Tibial nerve (tissue), 4 donors: Measurements from ENCODE around the gene AAMP. TPM values are rescaled to one million over a fixed set of nuclear protein-coding genes. Genes with fewer than 3 reads are reported as not detected.

ENCODE experiments used
- DNase-seq, 2 donors: peaks; one replicate each; pipeline ENCODE4 v3.0.0-alpha.2; 2019; ENCODE audit warnings: low spot score in 2 of 2
- H3K27ac ChIP-seq, 4 donors: fragments of 200-600 bp; sonication (generic) in 3 of 4; one replicate each; pipeline ENCODE4 v1.5.1; 2017 to 2019; ENCODE audit warnings: mild to moderate bottlenecking in 1 of 4
- H3K27me3 ChIP-seq, 2 donors: fragments of 200-600 bp; sonication (generic) in 1 of 2; one replicate each; pipeline versions ENCODE4 v1.5.1 to v1.6.0; 2017 to 2019
- H3K36me3 ChIP-seq, 3 donors: fragments of 200-600 bp; sonication (generic); one replicate each; pipeline ENCODE4 v1.5.1; 2018 to 2019
- H3K4me1 ChIP-seq, 4 donors: fragments of 200-600 bp; sonication (generic) in 3 of 4; one replicate each; pipeline ENCODE4 v1.5.1; 2017 to 2019
- H3K4me3 ChIP-seq, 4 donors: fragments of 200-600 bp; sonication (generic) in 3 of 4; one replicate each; pipeline ENCODE4 v1.5.1; 2017 to 2019; ENCODE audit warnings: mild to moderate bottlenecking in 1 of 4, moderate library complexity in 1 of 4
- H3K9me3 ChIP-seq, 4 donors: fragments of 200-600 bp; sonication (generic) in 3 of 4; one replicate each; pipeline ENCODE4 v1.5.1; 2017 to 2019
- EP300 ChIP-seq, 2 donors: sonication (generic); formaldehyde crosslinking; IDR thresholded peaks; one replicate each; pipeline ENCODE4 v1.6.1; 2017; ENCODE audit warnings: antibody characterized with exemption in 2 of 2, mild to moderate bottlenecking in 1 of 2
- POLR2A ChIP-seq, 2 donors: fragments of 450-650 bp; IDR thresholded peaks; one replicate each; pipeline ENCODE4 v1.6.1; 2017; ENCODE audit warnings: antibody characterized with exemption in 2 of 2, mild to moderate bottlenecking in 2 of 2, moderate library complexity in 2 of 2
- WGBS, 2 donors: methylation state at CpG; one replicate each; pipeline ENCODE4 v1.1.5; 2018; 5-methylcytosine and 5-hydroxymethylcytosine counted together
- total RNA-seq, 4 donors: library from RNA; depleted of rRNA; stranded (reverse); fragments of >200 nt; gene quantifications; one replicate each; pipeline ENCODE4 v1.1.0, GENCODE V29; 2016
- TF ChIP-seq, protein P1 (sequence below), 5 experiments: fragments of 200-600 bp in 3 of 5; fragments of 450-650 bp in 2 of 5; sonication (generic) in 3 of 5; IDR thresholded peaks; one replicate each; pipeline ENCODE4 v1.5.1; 2016 to 2019; ENCODE audit warnings: antibody characterized with exemption in 5 of 5, mild to moderate bottlenecking in 3 of 5, moderate library complexity in 2 of 5

The AAMP gene
- total RNA-seq, 4 donors from 2014 or later, result 111 to 179 (median 143) TPM

DNA sequence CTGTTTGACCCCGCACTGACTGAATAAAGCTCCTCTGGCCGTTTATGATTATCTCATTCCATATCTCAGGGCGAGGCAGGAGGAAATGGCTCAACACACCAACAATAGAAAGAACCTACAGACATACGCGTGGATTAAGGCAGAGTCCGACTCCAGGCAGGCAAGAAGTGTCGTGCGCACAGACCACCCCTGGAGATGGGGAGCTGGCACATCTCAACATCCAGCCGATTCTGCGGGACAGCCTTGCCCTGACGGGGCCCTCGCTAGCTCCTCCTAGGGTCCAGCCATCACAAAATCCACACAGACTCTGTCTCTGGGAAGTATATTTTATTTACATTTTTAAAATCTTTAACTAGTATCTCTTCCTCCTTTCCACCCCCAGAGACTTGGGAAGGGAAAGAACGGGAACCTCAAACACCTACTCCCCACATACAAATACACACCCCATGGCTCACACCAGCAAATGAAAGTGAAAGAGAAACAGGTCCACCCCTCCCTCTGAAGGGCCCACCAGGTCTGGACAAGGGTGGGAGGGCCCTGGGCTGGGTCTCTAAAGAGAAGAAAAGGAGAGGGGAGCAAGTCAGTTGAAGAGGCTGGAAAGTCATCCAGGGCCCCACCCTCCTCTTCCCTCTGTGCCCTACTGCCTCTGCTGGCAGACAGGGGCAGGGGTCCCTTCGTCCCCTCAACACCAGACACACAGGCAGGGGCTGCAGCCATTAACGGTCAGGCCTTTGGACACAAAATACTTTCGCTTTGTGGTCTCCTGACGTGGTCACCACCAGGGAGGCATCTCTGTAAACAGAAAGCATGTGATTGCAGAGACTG lies 5.9 kb downstream of the AAMP start:
- Histone ChIP-seq H3K36me3 (peaks cover 0 to 57% (median 5%) of the 10 kb centered on the region in 3 donors), H3K27ac (peak overlapping the region in 1 of 4 donors; percentile 31), H3K4me3 (no peak overlapping the region), H3K4me1 (peaks cover 3 to 71% (median 44%) of the 10 kb centered on the region in 4 donors), H3K27me3 (no peaks in the 10 kb centered on the region), H3K9me3 (no peaks in the 10 kb centered on the region)
- WGBS, 2 donors, result 70 to 76% methylated on average over 17 of the region's 17 CpGs
- TF ChIP-seq POLR2A (IDR thresholded peaks at IDR 0.05) (no peak), EP300 (IDR thresholded peaks at IDR 0.05) (no peak)
- TF ChIP-seq, protein P1, sequence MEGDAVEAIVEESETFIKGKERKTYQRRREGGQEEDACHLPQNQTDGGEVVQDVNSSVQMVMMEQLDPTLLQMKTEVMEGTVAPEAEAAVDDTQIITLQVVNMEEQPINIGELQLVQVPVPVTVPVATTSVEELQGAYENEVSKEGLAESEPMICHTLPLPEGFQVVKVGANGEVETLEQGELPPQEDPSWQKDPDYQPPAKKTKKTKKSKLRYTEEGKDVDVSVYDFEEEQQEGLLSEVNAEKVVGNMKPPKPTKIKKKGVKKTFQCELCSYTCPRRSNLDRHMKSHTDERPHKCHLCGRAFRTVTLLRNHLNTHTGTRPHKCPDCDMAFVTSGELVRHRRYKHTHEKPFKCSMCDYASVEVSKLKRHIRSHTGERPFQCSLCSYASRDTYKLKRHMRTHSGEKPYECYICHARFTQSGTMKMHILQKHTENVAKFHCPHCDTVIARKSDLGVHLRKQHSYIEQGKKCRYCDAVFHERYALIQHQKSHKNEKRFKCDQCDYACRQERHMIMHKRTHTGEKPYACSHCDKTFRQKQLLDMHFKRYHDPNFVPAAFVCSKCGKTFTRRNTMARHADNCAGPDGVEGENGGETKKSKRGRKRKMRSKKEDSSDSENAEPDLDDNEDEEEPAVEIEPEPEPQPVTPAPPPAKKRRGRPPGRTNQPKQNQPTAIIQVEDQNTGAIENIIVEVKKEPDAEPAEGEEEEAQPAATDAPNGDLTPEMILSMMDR (IDR thresholded peaks at IDR 0.05), result no peak
- peak in 1 of 2 donors; percentile 9 for DNase-seq

DNA sequence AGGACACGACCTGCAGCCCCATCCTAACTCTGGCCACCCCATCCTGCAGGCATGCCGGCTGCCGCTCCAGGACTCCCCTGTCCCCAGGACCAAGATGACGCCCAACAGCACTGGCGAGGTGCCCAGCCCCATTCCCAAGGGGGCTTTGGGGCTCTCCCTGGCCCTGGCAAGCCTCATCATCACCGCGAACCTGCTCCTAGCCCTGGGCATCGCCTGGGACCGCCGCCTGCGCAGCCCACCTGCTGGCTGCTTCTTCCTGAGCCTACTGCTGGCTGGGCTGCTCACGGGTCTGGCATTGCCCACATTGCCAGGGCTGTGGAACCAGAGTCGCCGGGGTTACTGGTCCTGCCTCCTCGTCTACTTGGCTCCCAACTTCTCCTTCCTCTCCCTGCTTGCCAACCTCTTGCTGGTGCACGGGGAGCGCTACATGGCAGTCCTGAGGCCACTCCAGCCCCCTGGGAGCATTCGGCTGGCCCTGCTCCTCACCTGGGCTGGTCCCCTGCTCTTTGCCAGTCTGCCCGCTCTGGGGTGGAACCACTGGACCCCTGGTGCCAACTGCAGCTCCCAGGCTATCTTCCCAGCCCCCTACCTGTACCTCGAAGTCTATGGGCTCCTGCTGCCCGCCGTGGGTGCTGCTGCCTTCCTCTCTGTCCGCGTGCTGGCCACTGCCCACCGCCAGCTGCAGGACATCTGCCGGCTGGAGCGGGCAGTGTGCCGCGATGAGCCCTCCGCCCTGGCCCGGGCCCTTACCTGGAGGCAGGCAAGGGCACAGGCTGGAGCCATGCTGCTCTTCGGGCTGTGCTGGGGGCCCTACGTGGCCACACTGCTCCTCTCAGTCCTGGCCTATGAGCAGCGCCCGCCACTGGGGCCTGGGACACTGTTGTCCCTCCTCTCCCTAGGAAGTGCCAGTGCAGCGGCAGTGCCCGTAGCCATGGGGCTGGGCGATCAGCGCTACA lies 7.0 kb downstream of the AAMP start:
- peak overlapping the region in 2 of 4 donors; percentile 81 for H3K27ac ChIP-seq
- no peak overlapping the region for H3K4me3 ChIP-seq
- WGBS, 2 donors, result 82 to 87% methylated on average over 28 to 35 of the region's 39 CpGs
- H3K4me1 ChIP-seq, result peaks cover 0 to 68% (median 48%) of the 10 kb centered on the region in 4 donors
- TF ChIP-seq POLR2A (IDR thresholded peaks at IDR 0.05), result no peak
- TF ChIP-seq EP300 (IDR thresholded peaks at IDR 0.05), result no peak
- TF ChIP-seq, protein P1 (IDR thresholded peaks at IDR 0.05), result no peak
- peak in 1 of 2 donors; percentile 20 for DNase-seq
- no peaks in the 10 kb centered on the region for H3K9me3 ChIP-seq
- H3K27me3 ChIP-seq, result no peaks in the 10 kb centered on the region
- H3K36me3 ChIP-seq, result peaks cover 0 to 54% (median 5%) of the 10 kb centered on the region in 3 donors

- peaks cover 0 to 66% (median 48%) of the 10 kb centered on the region in 4 donors for H3K4me1 ChIP-seq
- H3K9me3 ChIP-seq, result no peaks in the 10 kb centered on the region
- H3K36me3 ChIP-seq, result peaks cover 0 to 50% (median 5%) of the 10 kb centered on the region in 3 donors
- WGBS, 2 donors, result 68 to 74% methylated on average over 6 of the region's 6 CpGs
- TF ChIP-seq POLR2A (IDR thresholded peaks at IDR 0.05) (no peak), EP300 (IDR thresholded peaks at IDR 0.05) (no peak)
- TF ChIP-seq, protein P1 (IDR thresholded peaks at IDR 0.05), result no peak
- DNase-seq, result peak in 1 of 2 donors; percentile 11
- H3K4me3 ChIP-seq, result no peak overlapping the region
- peak overlapping the region in 3 of 4 donors; percentile 45 to 81 (median 81) for H3K27ac ChIP-seq
- no peaks in the 10 kb centered on the region for H3K27me3 ChIP-seq
Measured at GRCh38 chr2:218262237-218262600, 7.7 kb downstream of the AAMP start.

- peaks cover 0 to 70% (median 48%) of the 10 kb centered on the region in 4 donors for H3K4me1 ChIP-seq
- no peak overlapping the region for H3K4me3 ChIP-seq
- WGBS, 2 donors, result 57 to 62% methylated on average over 7 to 8 of the region's 8 CpGs
Measured at GRCh38 chr2:218261423-218262236, 8.3 kb downstream of the AAMP start.

More at GRCh38 chr2:218261423-218262236, 8.3 kb downstream of the AAMP start:
- DNase-seq, result peak in 1 of 2 donors; percentile 8
- Histone ChIP-seq H3K9me3 (no peaks in the 10 kb centered on the region), H3K27ac (peak overlapping the region in 3 of 4 donors; percentile 45 to 81 (median 81)), H3K27me3 (no peaks in the 10 kb centered on the region), H3K36me3 (peaks cover 0 to 50% (median 5%) of the 10 kb centered on the region in 3 donors)
- no peak for TF ChIP-seq EP300 (IDR thresholded peaks at IDR 0.05)
- TF ChIP-seq, protein P1 (IDR thresholded peaks at IDR 0.05), result no peak
- TF ChIP-seq POLR2A (IDR thresholded peaks at IDR 0.05), result no peak
